ENCODE measurements around the gene MICOS13.

The MICOS13 gene

DNA sequence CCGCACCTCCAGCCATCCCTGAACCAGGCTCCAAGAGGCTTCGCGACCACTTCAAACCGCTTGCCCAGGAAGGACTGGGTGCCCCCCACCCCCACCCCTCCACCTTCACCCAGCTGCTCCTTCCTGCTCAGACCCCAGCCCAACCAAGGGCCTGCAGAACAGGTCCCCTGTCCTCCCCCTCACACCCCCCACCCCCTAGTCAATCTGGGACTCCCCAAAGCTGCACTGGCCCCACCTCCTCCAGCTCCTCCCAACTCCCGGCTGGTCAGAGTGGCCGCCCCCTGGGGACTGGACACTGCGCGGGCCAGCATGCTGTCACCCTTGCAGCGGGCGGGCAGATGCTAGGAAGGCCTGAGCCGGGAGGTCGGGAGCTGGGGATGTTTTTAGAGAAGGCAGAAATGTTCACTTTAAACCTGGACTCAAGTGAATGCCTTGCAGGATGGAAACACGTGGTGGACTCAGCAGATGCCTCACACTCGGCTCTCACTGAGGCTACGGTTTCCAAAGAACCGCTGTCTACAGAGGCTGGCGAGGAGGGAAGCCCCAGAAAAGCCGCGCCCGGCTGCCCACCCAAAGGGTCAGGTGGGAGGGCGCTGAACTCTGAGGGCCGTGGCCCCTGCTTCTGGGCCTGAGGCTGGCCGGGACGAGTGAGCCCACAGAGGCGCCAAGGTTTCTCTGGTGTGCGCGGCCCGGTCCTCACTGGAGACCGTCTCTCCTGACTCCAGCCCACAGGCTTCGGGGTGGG is 17.7 kb upstream of the MICOS13 start:
- H3K27ac ChIP-seq: no peak overlapping the region
- no peak for TF ChIP-seq ZFX (IDR thresholded peaks at IDR 0.05)
- TF ChIP-seq, protein P1, sequence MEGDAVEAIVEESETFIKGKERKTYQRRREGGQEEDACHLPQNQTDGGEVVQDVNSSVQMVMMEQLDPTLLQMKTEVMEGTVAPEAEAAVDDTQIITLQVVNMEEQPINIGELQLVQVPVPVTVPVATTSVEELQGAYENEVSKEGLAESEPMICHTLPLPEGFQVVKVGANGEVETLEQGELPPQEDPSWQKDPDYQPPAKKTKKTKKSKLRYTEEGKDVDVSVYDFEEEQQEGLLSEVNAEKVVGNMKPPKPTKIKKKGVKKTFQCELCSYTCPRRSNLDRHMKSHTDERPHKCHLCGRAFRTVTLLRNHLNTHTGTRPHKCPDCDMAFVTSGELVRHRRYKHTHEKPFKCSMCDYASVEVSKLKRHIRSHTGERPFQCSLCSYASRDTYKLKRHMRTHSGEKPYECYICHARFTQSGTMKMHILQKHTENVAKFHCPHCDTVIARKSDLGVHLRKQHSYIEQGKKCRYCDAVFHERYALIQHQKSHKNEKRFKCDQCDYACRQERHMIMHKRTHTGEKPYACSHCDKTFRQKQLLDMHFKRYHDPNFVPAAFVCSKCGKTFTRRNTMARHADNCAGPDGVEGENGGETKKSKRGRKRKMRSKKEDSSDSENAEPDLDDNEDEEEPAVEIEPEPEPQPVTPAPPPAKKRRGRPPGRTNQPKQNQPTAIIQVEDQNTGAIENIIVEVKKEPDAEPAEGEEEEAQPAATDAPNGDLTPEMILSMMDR (conservative IDR thresholded peaks at IDR 0.05): no peak

DNA sequence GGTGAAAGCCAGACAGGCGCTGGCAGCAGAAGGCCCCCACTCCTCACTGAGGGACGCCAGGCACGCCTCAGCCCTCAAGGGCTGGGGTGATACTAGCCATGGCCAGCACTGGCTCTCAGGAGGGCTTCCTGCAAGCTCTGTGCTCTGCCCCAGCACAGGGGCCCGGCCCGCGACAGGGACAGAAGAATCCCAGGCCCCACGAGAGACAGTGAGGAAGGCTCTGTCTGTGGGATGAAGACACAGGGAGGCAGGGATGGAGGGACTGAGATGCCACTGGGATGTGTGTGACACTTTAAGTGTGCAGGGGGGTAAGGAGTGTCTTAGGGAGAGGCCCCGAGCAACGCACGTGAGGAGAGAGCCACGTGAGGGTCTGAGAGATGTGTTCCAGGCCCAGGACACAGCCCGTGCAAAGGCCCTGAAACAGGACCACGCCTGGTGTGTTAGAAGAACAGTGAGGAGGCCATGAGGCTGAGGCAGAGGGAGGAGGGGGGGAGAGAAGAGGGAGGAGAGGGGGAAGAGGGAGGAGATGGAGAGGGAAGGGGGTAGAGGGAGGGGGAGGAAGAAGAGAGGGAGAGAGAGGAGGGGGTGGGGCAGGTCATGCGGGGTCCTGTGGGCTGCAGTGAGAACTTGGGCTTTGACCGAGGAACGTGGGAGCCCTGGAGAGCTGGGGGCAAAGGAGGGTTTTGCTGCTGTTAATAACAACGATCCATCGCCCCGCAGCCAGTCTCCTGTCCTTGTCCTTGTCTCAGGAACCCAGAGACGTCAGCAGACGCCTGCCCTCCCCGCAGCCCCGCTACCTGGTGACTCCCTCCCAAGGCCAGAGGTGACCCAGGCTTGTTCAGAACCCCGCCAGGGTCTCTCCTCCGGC is 16.9 kb upstream of the MICOS13 start:
- H3K27ac ChIP-seq: no peak overlapping the region
- TF ChIP-seq, protein P1 (conservative IDR thresholded peaks at IDR 0.05): no peak
- no peak for TF ChIP-seq ZFX (IDR thresholded peaks at IDR 0.05)

DNA sequence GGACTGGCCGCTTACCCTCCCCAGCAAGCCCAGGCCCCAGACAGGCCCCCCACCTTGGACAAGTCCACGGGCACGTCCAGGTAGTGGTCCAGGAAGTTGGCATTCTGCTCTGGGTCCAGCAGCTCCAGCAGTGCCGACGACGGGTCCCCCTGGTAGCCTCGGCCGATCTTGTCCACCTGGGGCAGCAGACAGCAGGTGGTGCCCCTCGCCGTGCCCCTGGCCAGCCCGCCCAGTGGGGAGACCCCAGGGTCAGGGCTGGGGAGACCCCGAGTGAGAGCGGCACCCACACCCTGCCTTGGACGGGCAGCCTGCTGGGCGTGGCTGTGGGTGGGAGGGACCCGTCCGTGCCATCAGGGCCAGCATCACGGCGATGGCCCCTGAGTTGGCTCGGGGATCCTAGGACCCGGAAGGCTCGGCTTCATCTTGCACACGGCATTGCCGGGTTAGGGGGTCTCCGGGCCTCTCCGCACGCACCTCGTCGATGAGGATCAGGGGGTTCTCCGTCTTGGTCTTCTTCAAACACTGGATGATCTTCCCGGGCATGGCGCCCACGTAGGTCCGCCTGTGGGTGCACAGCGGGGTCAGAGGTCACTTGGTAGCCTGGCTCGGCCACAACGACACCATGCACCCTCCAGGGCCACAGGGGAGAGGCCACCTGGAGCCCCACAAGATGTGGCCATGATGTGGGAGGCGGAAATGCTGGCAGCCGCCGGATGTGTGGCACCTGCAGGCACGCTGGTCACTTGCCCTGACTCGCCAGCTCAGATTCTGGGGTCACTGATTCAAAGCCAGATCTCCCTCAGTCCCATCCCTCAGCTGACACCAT is 16.1 kb upstream of the MICOS13 start:
- TF ChIP-seq ZFX (IDR thresholded peaks at IDR 0.05): no peak
- TF ChIP-seq, protein P1 (conservative IDR thresholded peaks at IDR 0.05): no peak
- no peak overlapping the region for H3K27ac ChIP-seq

DNA sequence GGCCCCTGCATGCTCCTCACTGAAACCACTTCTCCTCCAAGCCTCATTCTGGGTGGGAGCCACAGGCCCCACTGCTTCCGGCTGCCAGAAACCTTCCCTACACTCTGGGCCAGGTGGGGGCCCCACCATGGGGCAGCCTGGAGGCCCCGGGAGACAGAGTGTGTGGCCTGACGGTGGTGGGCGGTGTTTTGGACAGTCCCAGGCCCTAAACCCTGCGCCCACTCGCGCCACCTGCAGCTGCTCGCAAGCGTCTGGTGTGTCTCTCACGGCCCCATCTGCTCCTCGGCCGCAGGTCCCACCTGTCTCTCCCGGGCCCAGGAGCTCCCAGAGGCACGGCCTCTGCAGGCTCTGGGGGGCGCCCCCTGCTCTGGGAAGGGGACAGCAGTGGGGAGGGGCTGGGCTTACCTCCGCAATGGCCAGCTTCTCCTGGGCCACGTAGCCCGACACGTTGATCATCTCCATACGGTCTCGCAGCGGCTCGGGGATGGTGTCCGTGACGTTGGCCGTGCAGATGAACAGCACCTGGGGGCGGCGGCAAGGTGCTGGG is 15.4 kb upstream of the MICOS13 start:
- no peak overlapping the region for H3K27ac ChIP-seq
- TF ChIP-seq, protein P1 (conservative IDR thresholded peaks at IDR 0.05): no peak
- no peak for TF ChIP-seq ZFX (IDR thresholded peaks at IDR 0.05)

DNA sequence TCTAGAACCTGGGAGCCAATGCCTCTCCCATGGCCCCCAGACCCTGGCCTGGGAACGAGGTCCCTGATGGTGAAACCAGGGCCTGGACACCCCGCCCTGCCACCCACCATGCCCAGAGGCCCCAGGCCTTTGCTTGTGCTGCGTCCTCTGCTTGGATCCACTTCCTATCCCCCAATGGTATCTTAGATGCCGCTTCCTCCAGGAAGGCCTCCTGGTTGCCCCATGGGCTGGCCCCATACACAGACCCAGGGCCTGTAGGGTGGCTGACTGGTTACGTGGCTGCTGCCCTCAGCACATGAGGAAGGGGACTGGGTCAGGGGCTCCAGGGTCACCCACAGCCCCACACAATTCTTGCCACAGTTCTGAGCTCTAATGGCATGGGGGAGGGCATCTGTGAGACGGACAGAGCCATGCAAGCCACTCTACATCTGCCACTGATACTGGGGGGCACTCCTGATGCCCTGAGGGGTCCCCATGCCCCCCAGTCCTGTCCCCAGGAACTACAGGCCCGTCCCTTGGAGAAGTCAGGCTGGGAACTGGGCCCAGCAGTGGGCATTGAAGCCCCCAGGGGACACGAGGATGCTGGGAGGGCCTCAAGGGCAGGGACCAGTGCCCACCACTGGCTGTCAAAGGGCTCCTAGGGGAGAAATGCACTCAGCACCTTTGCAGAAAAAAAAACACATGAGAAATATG is 14.8 kb upstream of the MICOS13 start:
- TF ChIP-seq ZFX (IDR thresholded peaks at IDR 0.05): no peak
- TF ChIP-seq, protein P1 (conservative IDR thresholded peaks at IDR 0.05): no peak
- no peak overlapping the region for H3K27ac ChIP-seq

DNA sequence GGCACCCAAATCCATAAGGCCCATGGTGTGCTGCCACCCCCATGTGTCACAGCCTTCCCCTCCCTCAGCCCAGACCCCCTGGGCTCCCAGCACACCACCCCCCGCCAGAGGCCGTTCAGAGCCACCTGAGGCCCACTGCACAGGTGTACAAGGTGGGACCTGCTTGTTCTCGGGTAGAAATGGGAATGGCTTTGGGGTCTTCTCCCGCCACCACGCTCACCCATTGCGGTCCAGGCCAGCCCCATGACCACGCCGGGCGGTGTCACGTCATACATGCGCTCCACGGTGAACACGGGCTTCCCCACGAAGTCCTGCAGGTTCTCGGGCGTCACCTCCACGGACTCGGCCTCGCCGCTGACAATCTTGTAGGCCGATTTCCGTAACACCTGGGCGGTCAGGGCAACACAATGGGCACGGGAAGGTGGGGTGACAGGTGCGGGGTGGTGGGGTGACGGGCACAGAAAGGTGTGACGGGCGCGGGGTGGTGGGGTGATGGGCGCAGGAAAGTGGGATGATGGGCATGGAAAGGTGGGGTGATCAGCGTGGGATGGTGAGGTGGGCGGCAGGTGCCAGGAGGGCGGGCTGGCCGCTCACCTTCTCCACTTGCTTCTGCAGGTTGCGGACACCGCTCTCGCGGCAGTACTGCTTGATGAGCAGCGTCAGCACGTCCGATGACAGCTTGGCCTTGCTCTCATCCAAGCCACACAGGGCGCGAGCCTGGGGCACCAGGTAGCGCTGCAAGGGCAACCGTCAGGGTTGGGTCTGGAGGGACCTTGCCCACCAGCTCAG is 14.0 kb upstream of the MICOS13 start:
- no peak for TF ChIP-seq ZFX (IDR thresholded peaks at IDR 0.05)
- TF ChIP-seq, protein P1 (conservative IDR thresholded peaks at IDR 0.05): no peak
- H3K27ac ChIP-seq: no peak overlapping the region
